ENCODE measurements around the gene VOPP1. TPM values are rescaled to one million over a fixed set of nuclear protein-coding genes. Genes with fewer than 3 reads are reported as not detected.

VOPP1 gene
- total and polyA plus RNA-seq, 10 of the 15 experiments (the other 5 are each of a cell fraction or from before 2014, with no cell fraction given), result 32.8 to 206 (median 129) TPM

DNA sequence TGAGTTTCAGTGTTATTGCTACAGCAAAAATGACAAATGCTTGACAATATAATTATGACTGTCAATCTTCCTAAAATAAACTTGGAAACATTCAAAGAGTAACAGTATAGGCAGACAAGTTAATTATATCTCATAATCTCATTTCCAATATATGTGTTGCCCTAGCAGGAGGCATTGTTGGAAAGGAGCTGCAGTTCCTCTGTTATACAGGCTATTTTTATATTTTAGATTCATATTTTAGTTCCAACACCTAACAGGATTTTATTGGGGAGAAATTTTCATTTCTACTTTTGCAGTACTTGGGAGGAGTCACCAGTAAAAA lies 19.3 kb downstream of the VOPP1 start:
- Histone ChIP-seq H3K27me3 (replicated peaks in 1 of 2; ENCODE audit: control insufficient read depth in 2 of 2, insufficient read depth in 2 of 2, low read length in 1 of 2) (no peaks in the 10 kb centered on the region), H2AFZ (ENCODE audit: control insufficient read depth, low read depth, low read length) (no peak overlapping the region), H3K4me2 (ENCODE audit: control insufficient read depth, insufficient read depth) (peak overlapping the region; percentile 7; the same call in 1 of the 2 replicates), H4K20me1 (ENCODE audit: control insufficient read depth, insufficient read depth) (peaks cover 7% of the 10 kb centered on the region; the same call in 1 of the 2 replicates), H3K36me3 (ENCODE audit: control insufficient read depth in 2 of 2, insufficient read depth in 2 of 2, low read length in 1 of 2) (peaks cover 9 to 24% of the 10 kb centered on the region in 2 experiments), H3K4me3 (no peak overlapping the region), H3K79me2 (ENCODE audit: control insufficient read depth, insufficient read depth, low read length) (peaks cover 100% of the 10 kb centered on the region), H3K4me1 (ENCODE audit: control insufficient read depth, insufficient read depth, low read length) (peaks cover 89% of the 10 kb centered on the region), H3K9ac (ENCODE audit: control insufficient read depth, insufficient read depth, low read length) (no peak overlapping the region), H3K27ac (ENCODE audit: control insufficient read depth, insufficient read depth) (no peak overlapping the region), H3K9me3 (replicated peaks; ENCODE audit: control insufficient read depth, insufficient read depth, low read length) (no peaks in the 10 kb centered on the region)
- TF ChIP-seq, protein P1, sequence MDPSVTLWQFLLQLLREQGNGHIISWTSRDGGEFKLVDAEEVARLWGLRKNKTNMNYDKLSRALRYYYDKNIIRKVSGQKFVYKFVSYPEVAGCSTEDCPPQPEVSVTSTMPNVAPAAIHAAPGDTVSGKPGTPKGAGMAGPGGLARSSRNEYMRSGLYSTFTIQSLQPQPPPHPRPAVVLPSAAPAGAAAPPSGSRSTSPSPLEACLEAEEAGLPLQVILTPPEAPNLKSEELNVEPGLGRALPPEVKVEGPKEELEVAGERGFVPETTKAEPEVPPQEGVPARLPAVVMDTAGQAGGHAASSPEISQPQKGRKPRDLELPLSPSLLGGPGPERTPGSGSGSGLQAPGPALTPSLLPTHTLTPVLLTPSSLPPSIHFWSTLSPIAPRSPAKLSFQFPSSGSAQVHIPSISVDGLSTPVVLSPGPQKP (IDR thresholded peaks at IDR 0.05; ENCODE audit: low read depth, low read length), result no peak
- no peak for FAIRE-seq
- in situ Hi-C loops (cut with MboI), result loop anchor here (25.0 kb wide), 1 partner anchor 791 kb away; the partner anchor contains the start of gene SEC61G
- ChIA-PET RAD21 (ENCODE audit: unreplicated experiment) (interaction anchor here (1.1 to 1.4 kb wide), 3 partner anchors 11 to 37 kb away, joined by 3 to 4 read pairs (median 4); no protein-coding TSS in a partner anchor), CTCF (interaction anchor here (0.9 to 4.0 kb wide), 4 partner anchors 13 to 44 kb away, joined by 3 to 28 read pairs (median 10); no protein-coding TSS in a partner anchor), SMC1A (ENCODE audit: uncharacterized antibody, unreplicated experiment) (interaction anchor here (1.1 to 9.9 kb wide), 5 partner anchors 8 to 26 kb away, joined by 3 to 128 read pairs (median 3); no protein-coding TSS in a partner anchor), POLR2A (interaction anchor here (3.5 to 5.3 kb wide), 3 partner anchors 8 to 18 kb away, joined by 13 to 39 read pairs (median 35); no protein-coding TSS in a partner anchor)
- ATAC-seq, result no peak
- intact Hi-C loops (cut with micrococcal nuclease; ENCODE audit: unreplicated experiment), result no loop called here
- BruUV-seq (replicated peaks), result no TSS peak
- DNase-seq (ENCODE audit: low read depth, low spot score), result no peak

DNA sequence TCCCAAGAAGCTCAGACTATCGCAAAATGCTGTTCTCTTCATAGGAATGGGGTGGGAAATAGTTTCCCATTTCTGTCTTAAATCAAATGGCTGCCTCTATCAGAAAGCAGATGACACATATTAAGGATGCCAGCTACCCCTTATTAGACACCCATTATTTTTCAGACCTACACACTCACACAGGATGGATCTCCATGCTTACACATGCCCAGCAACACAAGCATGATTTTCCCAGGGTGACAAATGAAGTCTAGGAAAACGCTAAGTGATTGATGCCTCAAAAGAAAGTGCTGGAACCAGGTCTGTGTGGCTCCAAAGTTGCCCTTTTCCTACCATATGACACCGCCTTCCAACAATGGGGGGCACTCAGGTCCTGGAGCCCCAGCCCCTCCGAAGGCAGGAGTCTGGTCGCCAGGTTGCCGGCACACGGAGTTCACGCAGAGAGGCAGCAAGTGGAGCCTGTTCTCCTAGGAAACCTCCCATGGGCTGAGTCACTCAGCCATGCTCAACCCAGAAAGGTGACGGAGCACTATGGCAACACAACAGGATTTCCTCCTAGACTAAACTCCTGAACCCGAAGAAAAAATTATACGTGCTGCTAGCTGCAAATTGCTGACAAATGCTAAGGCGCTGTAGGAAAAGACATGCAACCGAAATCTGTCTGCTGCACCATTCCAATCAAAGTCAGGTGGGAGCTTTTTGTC lies 19.8 kb downstream of the VOPP1 start:
- H3K27ac ChIP-seq (ENCODE audit: control insufficient read depth, insufficient read depth), result no peak overlapping the region
- peaks cover 94% of the 10 kb centered on the region for H3K4me1 ChIP-seq (ENCODE audit: control insufficient read depth, insufficient read depth, low read length)
- in situ Hi-C loops (cut with MboI) (loop anchor here (25.0 kb wide), 1 partner anchor 790 kb away; the partner anchor contains the start of gene SEC61G), intact Hi-C loops (cut with micrococcal nuclease; ENCODE audit: unreplicated experiment) (no loop called here)
- no TSS peak for BruUV-seq (replicated peaks)
- FAIRE-seq (no peak), DNase-seq (ENCODE audit: low read depth, low spot score) (no peak), ATAC-seq (no peak)
- ChIA-PET SMC1A (ENCODE audit: uncharacterized antibody, unreplicated experiment) (interaction anchor here (1.1 to 9.9 kb wide), 5 partner anchors 9 to 26 kb away, joined by 3 to 128 read pairs (median 3); no protein-coding TSS in a partner anchor), RAD21 (ENCODE audit: unreplicated experiment) (interaction anchor here (0.7 to 1.4 kb wide), 4 partner anchors 12 to 36 kb away, joined by 3 to 4 read pairs (median 4); no protein-coding TSS in a partner anchor), CTCF (interaction anchor here (0.9 to 4.0 kb wide), 4 partner anchors 14 to 44 kb away, joined by 3 to 28 read pairs (median 3); no protein-coding TSS in a partner anchor), POLR2A (interaction anchor here (0.6 to 5.3 kb wide), 3 partner anchors 15 to 24 kb away, joined by 5 to 39 read pairs (median 5); no protein-coding TSS in a partner anchor)
- WGBS (ENCODE audit: insufficient coverage, insufficient replicate concordance, low lambda C conversion rate, missing lambda C conversion rate), result 26% methylated on average over 13 of the region's 13 CpGs
- H3K9ac ChIP-seq (ENCODE audit: control insufficient read depth, insufficient read depth, low read length), result no peak overlapping the region
- H2AFZ ChIP-seq (ENCODE audit: control insufficient read depth, low read depth, low read length), result no peak overlapping the region
- peak overlapping the region; percentile 26; the same call in 1 of the 2 replicates for H3K4me2 ChIP-seq (ENCODE audit: control insufficient read depth, insufficient read depth)
- no peaks in the 10 kb centered on the region for H3K27me3 ChIP-seq (replicated peaks in 1 of 2; ENCODE audit: control insufficient read depth in 2 of 2, insufficient read depth in 2 of 2, low read length in 1 of 2)
- H3K4me3 ChIP-seq, result no peak overlapping the region
- H4K20me1 ChIP-seq (ENCODE audit: control insufficient read depth, insufficient read depth), result peaks cover 7% of the 10 kb centered on the region; the same call in 1 of the 2 replicates
- peaks cover 100% of the 10 kb centered on the region for H3K79me2 ChIP-seq (ENCODE audit: control insufficient read depth, insufficient read depth, low read length)
- peaks cover 9 to 24% of the 10 kb centered on the region in 2 experiments for H3K36me3 ChIP-seq (ENCODE audit: control insufficient read depth in 2 of 2, insufficient read depth in 2 of 2, low read length in 1 of 2)
- no peaks in the 10 kb centered on the region for H3K9me3 ChIP-seq (replicated peaks; ENCODE audit: control insufficient read depth, insufficient read depth, low read length)
- TF ChIP-seq TCF12 (IDR thresholded peaks at IDR 0.05; ENCODE audit: low read depth, low read length), result no peak
- TF ChIP-seq, protein P2, sequence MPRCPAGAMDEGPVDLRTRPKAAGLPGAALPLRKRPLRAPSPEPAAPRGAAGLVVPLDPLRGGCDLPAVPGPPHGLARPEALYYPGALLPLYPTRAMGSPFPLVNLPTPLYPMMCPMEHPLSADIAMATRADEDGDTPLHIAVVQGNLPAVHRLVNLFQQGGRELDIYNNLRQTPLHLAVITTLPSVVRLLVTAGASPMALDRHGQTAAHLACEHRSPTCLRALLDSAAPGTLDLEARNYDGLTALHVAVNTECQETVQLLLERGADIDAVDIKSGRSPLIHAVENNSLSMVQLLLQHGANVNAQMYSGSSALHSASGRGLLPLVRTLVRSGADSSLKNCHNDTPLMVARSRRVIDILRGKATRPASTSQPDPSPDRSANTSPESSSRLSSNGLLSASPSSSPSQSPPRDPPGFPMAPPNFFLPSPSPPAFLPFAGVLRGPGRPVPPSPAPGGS (IDR thresholded peaks at IDR 0.05; ENCODE audit: borderline replicate concordance, insufficient read depth, low read depth, low read length, poor library complexity, severe bottlenecking), result no peak
- TF ChIP-seq CBX5 (IDR thresholded peaks at IDR 0.05; ENCODE audit: low read depth), result no peak
- TF ChIP-seq, protein P3, sequence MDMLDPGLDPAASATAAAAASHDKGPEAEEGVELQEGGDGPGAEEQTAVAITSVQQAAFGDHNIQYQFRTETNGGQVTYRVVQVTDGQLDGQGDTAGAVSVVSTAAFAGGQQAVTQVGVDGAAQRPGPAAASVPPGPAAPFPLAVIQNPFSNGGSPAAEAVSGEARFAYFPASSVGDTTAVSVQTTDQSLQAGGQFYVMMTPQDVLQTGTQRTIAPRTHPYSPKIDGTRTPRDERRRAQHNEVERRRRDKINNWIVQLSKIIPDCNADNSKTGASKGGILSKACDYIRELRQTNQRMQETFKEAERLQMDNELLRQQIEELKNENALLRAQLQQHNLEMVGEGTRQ (IDR thresholded peaks at IDR 0.05; ENCODE audit: borderline replicate concordance, low read depth, low read length), result no peak
- no peak for TF ChIP-seq MEF2B (IDR thresholded peaks at IDR 0.05; ENCODE audit: partially characterized antibody, poor library complexity, severe bottlenecking)
- TF ChIP-seq HCFC1 (IDR thresholded peaks at IDR 0.05; ENCODE audit: low read length), result no peak
